ENCODE data around the gene ATG101.

- TF ChIP-seq, protein P1, sequence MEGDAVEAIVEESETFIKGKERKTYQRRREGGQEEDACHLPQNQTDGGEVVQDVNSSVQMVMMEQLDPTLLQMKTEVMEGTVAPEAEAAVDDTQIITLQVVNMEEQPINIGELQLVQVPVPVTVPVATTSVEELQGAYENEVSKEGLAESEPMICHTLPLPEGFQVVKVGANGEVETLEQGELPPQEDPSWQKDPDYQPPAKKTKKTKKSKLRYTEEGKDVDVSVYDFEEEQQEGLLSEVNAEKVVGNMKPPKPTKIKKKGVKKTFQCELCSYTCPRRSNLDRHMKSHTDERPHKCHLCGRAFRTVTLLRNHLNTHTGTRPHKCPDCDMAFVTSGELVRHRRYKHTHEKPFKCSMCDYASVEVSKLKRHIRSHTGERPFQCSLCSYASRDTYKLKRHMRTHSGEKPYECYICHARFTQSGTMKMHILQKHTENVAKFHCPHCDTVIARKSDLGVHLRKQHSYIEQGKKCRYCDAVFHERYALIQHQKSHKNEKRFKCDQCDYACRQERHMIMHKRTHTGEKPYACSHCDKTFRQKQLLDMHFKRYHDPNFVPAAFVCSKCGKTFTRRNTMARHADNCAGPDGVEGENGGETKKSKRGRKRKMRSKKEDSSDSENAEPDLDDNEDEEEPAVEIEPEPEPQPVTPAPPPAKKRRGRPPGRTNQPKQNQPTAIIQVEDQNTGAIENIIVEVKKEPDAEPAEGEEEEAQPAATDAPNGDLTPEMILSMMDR (conservative IDR thresholded peaks at IDR 0.05; ENCODE audit: low read length) = no peak
- TF ChIP-seq EZH2phosphoT487 (IDR thresholded peaks at IDR 0.05; ENCODE audit: borderline replicate concordance, low read depth, low read length) = no peak
Observed at GRCh38 chr12:52032804-52033445, 36.9 kb upstream of the ATG101 start.

All from OCI-LY7 (cell line).